H9 (cell line): ENCODE results near the gene SMIM22. TPM values are rescaled to one million over a fixed set of nuclear protein-coding genes. Genes with fewer than 3 reads are reported as not detected.

ENCODE experiments used
- DNase-seq: peaks from one replicate; pipeline ENCODE4 v3.0.0-alpha.2; 2017
- H2AFZ ChIP-seq: one replicate; pipeline ENCODE4 v1.6.1; 2013; ENCODE audit warnings: mild to moderate bottlenecking, low read length, control low read depth, moderate library complexity
- H2AK5ac ChIP-seq: 2 replicates; pipeline ENCODE4 v1.6.1; 2013; ENCODE audit warnings: low read length, control low read depth, mixed read lengths; ENCODE audit not compliant: insufficient read length
- H2BK120ac ChIP-seq: one replicate; pipeline ENCODE4 v1.6.1; 2013; ENCODE audit warnings: low read depth, mild to moderate bottlenecking, low read length, control low read depth, inconsistent platforms; ENCODE audit not compliant: poor library complexity, severe bottlenecking
- H2BK12ac ChIP-seq: 2 replicates; pipeline ENCODE4 v1.6.1; 2013; ENCODE audit warnings: low read length, control low read depth, mixed read lengths, low read depth; ENCODE audit not compliant: insufficient read length
- H2BK15ac ChIP-seq: 2 replicates; pipeline ENCODE4 v1.6.1; 2013; ENCODE audit warnings: low read depth, low read length, control low read depth
- H2BK20ac ChIP-seq: one replicate; pipeline ENCODE4 v1.6.1; 2013; ENCODE audit warnings: low read depth, mild to moderate bottlenecking, low read length, control low read depth, inconsistent platforms; ENCODE audit not compliant: poor library complexity, severe bottlenecking
- H2BK5ac ChIP-seq: 2 replicates; pipeline ENCODE4 v1.6.1; 2013; ENCODE audit warnings: low read length, control low read depth, mixed read lengths; ENCODE audit not compliant: insufficient read length
- H3K14ac ChIP-seq: 2 replicates; pipeline ENCODE4 v1.6.1; 2013; ENCODE audit warnings: low read length, control low read depth; ENCODE audit not compliant: insufficient read depth
- H3K18ac ChIP-seq: 2 replicates; pipeline ENCODE4 v1.6.1; 2013; ENCODE audit warnings: low read depth, mild to moderate bottlenecking, mixed read lengths, low read length, control low read depth; ENCODE audit not compliant: insufficient read length
- H3K23ac ChIP-seq: 2 replicates; pipeline ENCODE4 v1.6.1; 2013; ENCODE audit warnings: low read length, control low read depth, mixed read lengths, low read depth; ENCODE audit not compliant: insufficient read length
- H3K23me2 ChIP-seq: 2 replicates; pipeline ENCODE4 v1.6.1; 2013; ENCODE audit warnings: low read depth, mild to moderate bottlenecking, mixed read lengths, low read length, control low read depth; ENCODE audit not compliant: insufficient read length, poor library complexity, severe bottlenecking
- H3K27ac ChIP-seq: 2 replicates; pipeline ENCODE4 v1.5.1; 2013; ENCODE audit warnings: low read length, control low read depth, mixed read lengths, low read depth; ENCODE audit not compliant: insufficient read length
- H3K27me3 ChIP-seq: 2 replicates; pipeline ENCODE4 v1.6.1; 2013; ENCODE audit warnings: low read length, control low read depth, inconsistent platforms; ENCODE audit not compliant: insufficient read depth
- H3K4ac ChIP-seq: 2 replicates; pipeline ENCODE4 v1.6.1; 2013; ENCODE audit warnings: low read depth, mild to moderate bottlenecking, control low read depth, inconsistent platforms, low read length, moderate library complexity
- H3K4me1 ChIP-seq: 2 replicates; pipeline ENCODE4 v1.6.1; 2013; ENCODE audit warnings: low read length, control low read depth, inconsistent platforms; ENCODE audit not compliant: insufficient read depth
- H3K4me2 ChIP-seq: 2 replicates; pipeline ENCODE4 v1.6.1; 2013; ENCODE audit warnings: low read length, control low read depth, mixed read lengths; ENCODE audit not compliant: insufficient read length, insufficient read depth
- H3K56ac ChIP-seq: 2 replicates; pipeline ENCODE4 v1.6.1; 2013; ENCODE audit warnings: low read depth, mild to moderate bottlenecking, mixed read lengths, low read length, control low read depth; ENCODE audit not compliant: insufficient read length
- H3K79me1 ChIP-seq: 2 replicates; pipeline ENCODE4 v1.6.1; 2013; ENCODE audit warnings: low read depth, mild to moderate bottlenecking, moderate library complexity, low read length, control low read depth, inconsistent platforms; ENCODE audit not compliant: insufficient read depth, poor library complexity, severe bottlenecking
- H3K79me2 ChIP-seq: 2 replicates; pipeline ENCODE4 v1.6.1; 2013; ENCODE audit warnings: low read length, control low read depth, inconsistent platforms; ENCODE audit not compliant: insufficient read depth
- H3K9ac ChIP-seq: 2 replicates; pipeline ENCODE4 v1.6.1; 2013; ENCODE audit warnings: low read length, control low read depth, mixed read lengths; ENCODE audit not compliant: insufficient read length; ENCODE audit errors: extremely low read depth
- H3K9me3 ChIP-seq: one replicate; pipeline ENCODE4 v1.6.1; 2013; ENCODE audit warnings: low read depth, low read length, inconsistent platforms; ENCODE audit not compliant: control insufficient read depth
- H3T11ph ChIP-seq: one replicate; pipeline ENCODE4 v1.6.1; 2013; ENCODE audit warnings: mild to moderate bottlenecking, low read length, control low read depth, inconsistent platforms
- H4K20me1 ChIP-seq: one replicate; pipeline ENCODE4 v1.6.1; 2013; ENCODE audit not compliant: control insufficient read depth, insufficient read length, insufficient read depth
- H4K5ac ChIP-seq: 2 replicates; pipeline ENCODE4 v1.6.1; 2013; ENCODE audit warnings: low read depth, mild to moderate bottlenecking, mixed read lengths, low read length, control low read depth; ENCODE audit not compliant: insufficient read length
- H4K8ac ChIP-seq: replicated peaks from 2 replicates; pipeline ENCODE4 v1.6.1; 2013; ENCODE audit warnings: low read length, control low read depth, mixed read lengths, low read depth; ENCODE audit not compliant: insufficient read length
- H4K91ac ChIP-seq: 2 replicates; pipeline ENCODE4 v1.6.1; 2013; ENCODE audit warnings: low read depth, mild to moderate bottlenecking, moderate library complexity, mixed read lengths, low read length, control low read depth; ENCODE audit not compliant: insufficient read length
- H3K27ac Mint-ChIP-seq, 3 experiments: 2 replicates in 2 of 3; 3 replicates in 1 of 3; pipeline ENCODE4 v1.8.0; 2020 to 2021; ENCODE audit warnings: mixed read lengths in 3 of 3, mild to moderate bottlenecking in 1 of 3, moderate library complexity in 1 of 3
- H3K27me3 Mint-ChIP-seq: 2 replicates; pipeline ENCODE4 v1.8.0; 2021; ENCODE audit warnings: low read depth, mild to moderate bottlenecking, moderate library complexity, mixed read lengths
- H3K36me3 Mint-ChIP-seq, 3 experiments: 2 replicates in 2 of 3; 3 replicates in 1 of 3; pipeline ENCODE4 v1.8.0; 2020 to 2021; ENCODE audit warnings: low read depth in 3 of 3, mixed read lengths in 3 of 3; ENCODE audit not compliant: insufficient read depth in 1 of 3
- H3K4me1 Mint-ChIP-seq, 2 experiments: 2 replicates each; pipeline ENCODE4 v1.8.0; 2020; ENCODE audit warnings: mixed read lengths in 2 of 2
- H3K4me3 Mint-ChIP-seq, 2 experiments: 2 replicates in 1 of 2; 3 replicates in 1 of 2; pipeline ENCODE4 v1.8.0; 2020 to 2021; ENCODE audit warnings: mild to moderate bottlenecking in 2 of 2, mixed read lengths in 2 of 2, moderate library complexity in 1 of 2
- H3K9me3 Mint-ChIP-seq, 2 experiments: 2 replicates in 1 of 2; 3 replicates in 1 of 2; pipeline ENCODE4 v1.8.0; 2020; ENCODE audit warnings: mild to moderate bottlenecking in 2 of 2, mixed read lengths in 2 of 2, moderate library complexity in 1 of 2
- WGBS: extraction: QIAGEN DNeasy Blood & Tissue Kit; methylation state at CpG from one replicate; pipeline ENCODE4 v1.1.7; 2013; ENCODE audit warnings: missing lambda C conversion rate, low lambda C conversion rate, mixed read lengths; ENCODE audit not compliant: insufficient read length; ENCODE audit errors: extremely low coverage; 5-methylcytosine and 5-hydroxymethylcytosine counted together
- total RNA-seq: library from RNA; stranded (reverse); gene quantifications from 2 replicates; pipeline ENCODE4 v1.2.1, GENCODE V29; 2021
- TF ChIP-seq, protein P1 (sequence below): fragments of 200-600 bp; sonication (generic); conservative IDR thresholded peaks from 3 replicates; pipeline ENCODE4 v1.8.0; 2021; ENCODE audit warnings: antibody characterized with exemption, mild to moderate bottlenecking

SMIM22 gene
- total RNA-seq, 1 experiment from 2014 or later, result not detected

DNA sequence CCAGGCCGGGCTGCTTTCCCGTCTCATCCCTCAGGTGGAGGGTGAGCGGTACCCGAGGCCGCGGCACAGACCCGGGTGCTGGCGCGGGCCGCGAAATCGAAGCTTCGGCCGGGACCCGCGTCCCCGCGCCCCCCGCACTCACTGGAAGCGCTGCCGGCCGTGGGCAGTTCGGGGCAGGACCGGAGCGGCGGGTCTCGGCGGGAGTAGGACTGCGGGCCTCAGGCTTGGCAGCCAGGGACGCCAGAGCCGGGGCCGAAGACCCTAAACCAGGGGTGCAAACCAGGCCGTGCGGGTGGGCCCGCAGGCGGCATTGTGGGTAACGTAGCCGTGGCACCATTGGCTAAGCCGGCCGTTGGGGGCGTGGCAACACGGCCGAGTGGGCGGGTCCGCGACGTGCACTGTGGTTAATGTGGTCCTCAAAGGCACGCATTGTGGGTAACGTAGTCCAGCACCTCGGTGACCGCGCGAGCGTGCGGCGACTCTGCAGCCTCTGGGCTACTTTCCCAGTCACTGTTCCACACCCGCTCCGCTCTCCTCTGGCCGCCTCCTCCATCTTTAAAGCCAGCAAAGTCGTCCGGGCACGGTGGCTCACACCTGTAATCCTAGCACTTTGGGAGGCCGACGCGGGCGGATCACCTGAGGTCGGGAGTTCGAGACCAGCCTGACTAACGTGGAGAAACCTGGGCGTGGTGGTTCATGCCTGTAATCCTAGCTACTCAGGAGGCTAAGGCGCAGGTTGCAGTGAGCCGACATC is 28.1 kb upstream of the SMIM22 start, which contains the start of gene ZNF500:
Gene ZNF500, minus strand, starts transcription at position 288 of the 754 bp plus-strand sequence. CDS start 1,184 bp downstream, outside the sequence.
- no peaks in the 10 kb centered on the region for H3K27me3 Mint-ChIP-seq
- peak within 1 kb of the TSS; percentile 92 for H3K4me2 ChIP-seq
- H3K27me3 ChIP-seq, result no peaks in the 10 kb centered on the region
- peak; percentile 99 for DNase-seq
- no peak within 1 kb of the TSS for H3K27ac ChIP-seq
- peaks cover 3 to 27% (median 19%) of the 10 kb centered on the region in 3 experiments for H3K36me3 Mint-ChIP-seq
- no peak within 1 kb of the TSS for H4K8ac ChIP-seq
- peak within 1 kb of the TSS; percentile 80 to 86 for H3K4me3 Mint-ChIP-seq
- H3K79me1 ChIP-seq, result no peaks in the 10 kb centered on the region
- no peak within 1 kb of the TSS for H2BK120ac ChIP-seq
- H3K9me3 ChIP-seq, result no peaks in the 10 kb centered on the region
- H3K23ac ChIP-seq, result no peak within 1 kb of the TSS
- H4K91ac ChIP-seq, result no peak within 1 kb of the TSS
- H3K27ac Mint-ChIP-seq, result peak within 1 kb of the TSS; percentile 95 to 96 (median 95); a peak in 6 of 7 replicates
- H2BK15ac ChIP-seq, result no peak within 1 kb of the TSS
- no peaks in the 10 kb centered on the region for H4K20me1 ChIP-seq
- peak within 1 kb of the TSS; percentile 47 for H3K9ac ChIP-seq
- peaks cover 8% of the 10 kb centered on the region for H3K23me2 ChIP-seq
- no peak within 1 kb of the TSS for H2BK5ac ChIP-seq
- no peak within 1 kb of the TSS for H3K4ac ChIP-seq
- no peak within 1 kb of the TSS for H3T11ph ChIP-seq
- H2BK12ac ChIP-seq, result no peak within 1 kb of the TSS
- no peaks in the 10 kb centered on the region for H3K79me2 ChIP-seq
- no peak within 1 kb of the TSS for H2AFZ ChIP-seq
- no peak within 1 kb of the TSS for H2AK5ac ChIP-seq
- WGBS, result no CpG with 5 or more reads among the region's 72 CpGs
- TF ChIP-seq, protein P1, sequence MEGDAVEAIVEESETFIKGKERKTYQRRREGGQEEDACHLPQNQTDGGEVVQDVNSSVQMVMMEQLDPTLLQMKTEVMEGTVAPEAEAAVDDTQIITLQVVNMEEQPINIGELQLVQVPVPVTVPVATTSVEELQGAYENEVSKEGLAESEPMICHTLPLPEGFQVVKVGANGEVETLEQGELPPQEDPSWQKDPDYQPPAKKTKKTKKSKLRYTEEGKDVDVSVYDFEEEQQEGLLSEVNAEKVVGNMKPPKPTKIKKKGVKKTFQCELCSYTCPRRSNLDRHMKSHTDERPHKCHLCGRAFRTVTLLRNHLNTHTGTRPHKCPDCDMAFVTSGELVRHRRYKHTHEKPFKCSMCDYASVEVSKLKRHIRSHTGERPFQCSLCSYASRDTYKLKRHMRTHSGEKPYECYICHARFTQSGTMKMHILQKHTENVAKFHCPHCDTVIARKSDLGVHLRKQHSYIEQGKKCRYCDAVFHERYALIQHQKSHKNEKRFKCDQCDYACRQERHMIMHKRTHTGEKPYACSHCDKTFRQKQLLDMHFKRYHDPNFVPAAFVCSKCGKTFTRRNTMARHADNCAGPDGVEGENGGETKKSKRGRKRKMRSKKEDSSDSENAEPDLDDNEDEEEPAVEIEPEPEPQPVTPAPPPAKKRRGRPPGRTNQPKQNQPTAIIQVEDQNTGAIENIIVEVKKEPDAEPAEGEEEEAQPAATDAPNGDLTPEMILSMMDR, result no peak
- no peak within 1 kb of the TSS for H4K5ac ChIP-seq
- H3K4me1 Mint-ChIP-seq, result peaks cover 22 to 24% of the 10 kb centered on the region in 2 experiments
- H3K18ac ChIP-seq, result peak within 1 kb of the TSS; percentile 74
- no peaks in the 10 kb centered on the region for H3K4me1 ChIP-seq
- no peaks in the 10 kb centered on the region for H3K9me3 Mint-ChIP-seq
- H2BK20ac ChIP-seq, result no peak within 1 kb of the TSS
- no peak within 1 kb of the TSS for H3K14ac ChIP-seq
- H3K56ac ChIP-seq, result no peak within 1 kb of the TSS
